SK-N-SH treated with all-trans-retinoic acid at 6 μM for 48 hours (cell line): ENCODE measurements around the gene ARID1B.

Experiments
- ATAC-seq: fragments of 200-7000 bp; cut with Tn5 transposase; 3 replicates; pipeline ENCODE4 v1.9.1; 2020; ENCODE audit warnings: mild to moderate bottlenecking, moderate library complexity
- BACH2 ChIP-seq: fragments of 250-450 bp; sonication (Bioruptor Pico); IDR thresholded peaks from 2 replicates; pipeline ENCODE4 v1.9.0; 2021; ENCODE audit warnings: mild to moderate bottlenecking, borderline replicate concordance
- CSDC2 ChIP-seq: fragments of 250-450 bp; sonication (Bioruptor Pico); IDR thresholded peaks from 2 replicates; pipeline ENCODE4 v1.5.0; 2020; ENCODE audit warnings: mild to moderate bottlenecking, moderate library complexity
- ESRRG ChIP-seq: fragments of 250-450 bp; sonication (Bioruptor Pico); IDR thresholded peaks from 2 replicates; pipeline ENCODE4 v1.6.1; 2021; ENCODE audit warnings: mild to moderate bottlenecking
- GLIS3 ChIP-seq: fragments of 250-450 bp; sonication (Bioruptor Pico); IDR thresholded peaks from 2 replicates; pipeline ENCODE4 v1.5.0; 2020; ENCODE audit warnings: mild to moderate bottlenecking, moderate library complexity
- OSR1 ChIP-seq: fragments of 250-450 bp; sonication (Bioruptor Pico); IDR thresholded peaks from 2 replicates; pipeline ENCODE4 v1.8.0; 2022; ENCODE audit warnings: moderate library complexity, mild to moderate bottlenecking, inconsistent platforms
- PPARA ChIP-seq: fragments of 250-450 bp; sonication (Bioruptor Pico); IDR thresholded peaks from 2 replicates; pipeline ENCODE4 v1.5.0; 2020; ENCODE audit warnings: mild to moderate bottlenecking, borderline replicate concordance
- RARB ChIP-seq: fragments of 250-450 bp; sonication (Bioruptor Pico); IDR thresholded peaks from 2 replicates; pipeline ENCODE4 v1.8.0; 2021; ENCODE audit warnings: mild to moderate bottlenecking, moderate library complexity
- SNAI2 ChIP-seq: fragments of 250-450 bp; sonication (Bioruptor Pico); IDR thresholded peaks from 2 replicates; pipeline ENCODE4 v1.5.0; 2020; ENCODE audit warnings: mild to moderate bottlenecking, moderate library complexity
- TCF4 ChIP-seq: fragments of 250-450 bp; sonication (Bioruptor Pico); IDR thresholded peaks from 2 replicates; pipeline ENCODE4 v1.8.0; 2021; ENCODE audit warnings: mild to moderate bottlenecking, moderate library complexity, borderline replicate concordance
- ZC3H10 ChIP-seq: fragments of 250-450 bp; sonication (Bioruptor Pico); IDR thresholded peaks from 2 replicates; pipeline ENCODE4 v1.5.1; 2021; ENCODE audit warnings: mild to moderate bottlenecking, moderate library complexity
- ZFP3 ChIP-seq: fragments of 250-450 bp; sonication (Bioruptor Pico); IDR thresholded peaks from 2 replicates; pipeline ENCODE4 v1.5.0; 2020; ENCODE audit warnings: mild to moderate bottlenecking, moderate library complexity
- ZFP30 ChIP-seq: fragments of 450-650 bp; formaldehyde crosslinking; IDR thresholded peaks from 2 replicates; pipeline ENCODE4 v1.5.0; 2022; ENCODE audit warnings: mild to moderate bottlenecking, moderate library complexity
- ZNF565 ChIP-seq: fragments of 450-650 bp; formaldehyde crosslinking; conservative IDR thresholded peaks from 2 replicates; pipeline ENCODE4 v1.5.0; 2020; ENCODE audit warnings: low read depth, mild to moderate bottlenecking, moderate library complexity
- ZNF70 ChIP-seq: fragments of 450-650 bp; formaldehyde crosslinking; IDR thresholded peaks from 2 replicates; pipeline ENCODE4 v1.5.0; 2020; ENCODE audit warnings: mild to moderate bottlenecking, moderate library complexity
- ZNF8 ChIP-seq: fragments of 450-650 bp; formaldehyde crosslinking; IDR thresholded peaks from 2 replicates; pipeline ENCODE4 v1.5.0; 2020; ENCODE audit warnings: mild to moderate bottlenecking, moderate library complexity
- TF ChIP-seq, protein P1 (sequence below): fragments of 250-450 bp; sonication (Bioruptor Pico); IDR thresholded peaks from 2 replicates; pipeline ENCODE4 v1.5.1; 2020; ENCODE audit warnings: low read depth, mild to moderate bottlenecking, moderate library complexity
- TF ChIP-seq, protein P2 (sequence below): fragments of 250-450 bp; sonication (Bioruptor Pico); IDR thresholded peaks from 2 replicates; pipeline ENCODE4 v1.5.0; 2020; ENCODE audit warnings: mild to moderate bottlenecking, moderate library complexity
- TF ChIP-seq, protein P3 (sequence below): fragments of 250-450 bp; sonication (Bioruptor Pico); IDR thresholded peaks from 2 replicates; pipeline ENCODE4 v1.8.0; 2021; ENCODE audit warnings: low read depth, mild to moderate bottlenecking, moderate library complexity, borderline replicate concordance
- TF ChIP-seq, protein P4 (sequence below): fragments of 250-450 bp; sonication (Bioruptor Pico); IDR thresholded peaks from 2 replicates; pipeline ENCODE4 v1.5.1; 2021; ENCODE audit warnings: mild to moderate bottlenecking, moderate library complexity
- TF ChIP-seq, protein P5 (sequence below): fragments of 250-450 bp; sonication (Bioruptor Pico); IDR thresholded peaks from 2 replicates; pipeline ENCODE4 v1.8.0; 2020; ENCODE audit warnings: mild to moderate bottlenecking, moderate library complexity, borderline replicate concordance

ARID1B gene

DNA sequence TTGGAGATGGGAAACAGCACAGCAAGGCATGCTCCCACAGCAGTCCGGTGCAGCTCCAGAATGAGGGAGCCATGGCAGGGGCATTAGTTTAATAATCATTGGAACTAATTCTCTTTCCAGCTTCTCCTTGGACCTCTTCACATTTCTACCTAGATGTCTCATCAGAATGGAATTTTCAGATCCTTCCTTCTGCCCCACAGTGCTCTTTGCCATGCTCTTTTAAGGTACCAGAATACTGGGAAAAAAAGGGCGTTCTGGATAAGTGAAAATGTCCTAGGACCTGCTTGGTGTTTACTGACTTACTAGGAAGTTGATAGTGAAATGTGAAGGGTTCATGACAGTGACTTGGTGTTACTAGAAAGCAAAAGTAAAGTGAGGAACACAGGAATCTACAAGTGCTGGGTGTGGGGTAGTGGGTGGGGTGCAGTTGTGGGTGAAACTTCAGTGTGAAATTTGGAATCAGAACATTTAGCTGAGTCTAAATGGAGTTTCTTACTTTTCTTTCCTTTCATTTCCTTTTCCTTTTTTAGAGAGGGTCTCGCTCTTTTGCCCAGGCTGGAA, 207.1 kb downstream of the ARID1B start:
- ATAC-seq, result no peak
- TF ChIP-seq TCF4 (no peak), CSDC2 (CRISPR knock-in tag) (no peak), ZNF565 (CRISPR knock-in tag) (no peak), ZFP30 (CRISPR knock-in tag) (no peak), ZC3H10 (no peak), OSR1 (CRISPR knock-in tag) (no peak), BACH2 (no peak)
- TF ChIP-seq, protein P1, sequence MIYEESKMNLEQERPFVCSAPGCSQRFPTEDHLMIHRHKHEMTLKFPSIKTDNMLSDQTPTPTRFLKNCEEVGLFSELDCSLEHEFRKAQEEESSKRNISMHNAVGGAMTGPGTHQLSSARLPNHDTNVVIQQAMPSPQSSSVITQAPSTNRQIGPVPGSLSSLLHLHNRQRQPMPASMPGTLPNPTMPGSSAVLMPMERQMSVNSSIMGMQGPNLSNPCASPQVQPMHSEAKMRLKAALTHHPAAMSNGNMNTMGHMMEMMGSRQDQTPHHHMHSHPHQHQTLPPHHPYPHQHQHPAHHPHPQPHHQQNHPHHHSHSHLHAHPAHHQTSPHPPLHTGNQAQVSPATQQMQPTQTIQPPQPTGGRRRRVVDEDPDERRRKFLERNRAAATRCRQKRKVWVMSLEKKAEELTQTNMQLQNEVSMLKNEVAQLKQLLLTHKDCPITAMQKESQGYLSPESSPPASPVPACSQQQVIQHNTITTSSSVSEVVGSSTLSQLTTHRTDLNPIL (CRISPR knock-in tag), result no peak

DNA sequence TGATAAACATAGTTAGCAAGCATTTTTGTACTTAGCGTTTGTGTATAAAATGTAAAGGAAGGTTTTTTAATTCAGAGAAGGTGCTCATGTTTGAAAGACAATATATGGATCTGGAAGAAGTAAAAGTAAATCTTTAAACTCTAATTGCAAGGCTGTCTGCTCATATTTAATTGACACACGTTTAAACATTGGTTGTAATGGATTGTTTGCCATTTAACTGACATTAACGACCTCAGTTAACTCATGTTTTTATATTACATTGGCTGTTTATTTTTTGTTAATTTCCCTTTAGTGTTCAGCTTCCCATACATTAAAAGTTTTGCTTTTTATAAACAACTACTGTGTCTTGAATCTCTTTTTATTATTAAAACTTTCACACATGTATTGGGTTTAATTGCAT, 208.1 kb downstream of the ARID1B start:
- ATAC-seq, result no peak
- TF ChIP-seq, protein P2, sequence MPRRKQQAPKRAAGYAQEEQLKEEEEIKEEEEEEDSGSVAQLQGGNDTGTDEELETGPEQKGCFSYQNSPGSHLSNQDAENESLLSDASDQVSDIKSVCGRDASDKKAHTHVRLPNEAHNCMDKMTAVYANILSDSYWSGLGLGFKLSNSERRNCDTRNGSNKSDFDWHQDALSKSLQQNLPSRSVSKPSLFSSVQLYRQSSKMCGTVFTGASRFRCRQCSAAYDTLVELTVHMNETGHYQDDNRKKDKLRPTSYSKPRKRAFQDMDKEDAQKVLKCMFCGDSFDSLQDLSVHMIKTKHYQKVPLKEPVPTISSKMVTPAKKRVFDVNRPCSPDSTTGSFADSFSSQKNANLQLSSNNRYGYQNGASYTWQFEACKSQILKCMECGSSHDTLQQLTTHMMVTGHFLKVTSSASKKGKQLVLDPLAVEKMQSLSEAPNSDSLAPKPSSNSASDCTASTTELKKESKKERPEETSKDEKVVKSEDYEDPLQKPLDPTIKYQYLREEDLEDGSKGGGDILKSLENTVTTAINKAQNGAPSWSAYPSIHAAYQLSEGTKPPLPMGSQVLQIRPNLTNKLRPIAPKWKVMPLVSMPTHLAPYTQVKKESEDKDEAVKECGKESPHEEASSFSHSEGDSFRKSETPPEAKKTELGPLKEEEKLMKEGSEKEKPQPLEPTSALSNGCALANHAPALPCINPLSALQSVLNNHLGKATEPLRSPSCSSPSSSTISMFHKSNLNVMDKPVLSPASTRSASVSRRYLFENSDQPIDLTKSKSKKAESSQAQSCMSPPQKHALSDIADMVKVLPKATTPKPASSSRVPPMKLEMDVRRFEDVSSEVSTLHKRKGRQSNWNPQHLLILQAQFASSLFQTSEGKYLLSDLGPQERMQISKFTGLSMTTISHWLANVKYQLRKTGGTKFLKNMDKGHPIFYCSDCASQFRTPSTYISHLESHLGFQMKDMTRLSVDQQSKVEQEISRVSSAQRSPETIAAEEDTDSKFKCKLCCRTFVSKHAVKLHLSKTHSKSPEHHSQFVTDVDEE (CRISPR knock-in tag), result no peak
- no peak for TF ChIP-seq CSDC2 (CRISPR knock-in tag)
- TF ChIP-seq ZFP3 (CRISPR knock-in tag), result no peak
- no peak for TF ChIP-seq PPARA
- TF ChIP-seq, protein P3, sequence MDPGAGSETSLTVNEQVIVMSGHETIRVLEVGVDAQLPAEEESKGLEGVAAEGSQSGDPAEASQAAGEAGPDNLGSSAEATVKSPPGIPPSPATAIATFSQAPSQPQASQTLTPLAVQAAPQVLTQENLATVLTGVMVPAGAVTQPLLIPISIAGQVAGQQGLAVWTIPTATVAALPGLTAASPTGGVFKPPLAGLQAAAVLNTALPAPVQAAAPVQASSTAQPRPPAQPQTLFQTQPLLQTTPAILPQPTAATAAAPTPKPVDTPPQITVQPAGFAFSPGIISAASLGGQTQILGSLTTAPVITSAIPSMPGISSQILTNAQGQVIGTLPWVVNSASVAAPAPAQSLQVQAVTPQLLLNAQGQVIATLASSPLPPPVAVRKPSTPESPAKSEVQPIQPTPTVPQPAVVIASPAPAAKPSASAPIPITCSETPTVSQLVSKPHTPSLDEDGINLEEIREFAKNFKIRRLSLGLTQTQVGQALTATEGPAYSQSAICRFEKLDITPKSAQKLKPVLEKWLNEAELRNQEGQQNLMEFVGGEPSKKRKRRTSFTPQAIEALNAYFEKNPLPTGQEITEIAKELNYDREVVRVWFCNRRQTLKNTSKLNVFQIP (CRISPR knock-in tag), result no peak
- TF ChIP-seq ZNF70, result no peak
- no peak for TF ChIP-seq RARB (CRISPR knock-in tag)
- TF ChIP-seq ZNF565 (CRISPR knock-in tag), result no peak
- TF ChIP-seq, all 23 proteins: peak for 0

DNA sequence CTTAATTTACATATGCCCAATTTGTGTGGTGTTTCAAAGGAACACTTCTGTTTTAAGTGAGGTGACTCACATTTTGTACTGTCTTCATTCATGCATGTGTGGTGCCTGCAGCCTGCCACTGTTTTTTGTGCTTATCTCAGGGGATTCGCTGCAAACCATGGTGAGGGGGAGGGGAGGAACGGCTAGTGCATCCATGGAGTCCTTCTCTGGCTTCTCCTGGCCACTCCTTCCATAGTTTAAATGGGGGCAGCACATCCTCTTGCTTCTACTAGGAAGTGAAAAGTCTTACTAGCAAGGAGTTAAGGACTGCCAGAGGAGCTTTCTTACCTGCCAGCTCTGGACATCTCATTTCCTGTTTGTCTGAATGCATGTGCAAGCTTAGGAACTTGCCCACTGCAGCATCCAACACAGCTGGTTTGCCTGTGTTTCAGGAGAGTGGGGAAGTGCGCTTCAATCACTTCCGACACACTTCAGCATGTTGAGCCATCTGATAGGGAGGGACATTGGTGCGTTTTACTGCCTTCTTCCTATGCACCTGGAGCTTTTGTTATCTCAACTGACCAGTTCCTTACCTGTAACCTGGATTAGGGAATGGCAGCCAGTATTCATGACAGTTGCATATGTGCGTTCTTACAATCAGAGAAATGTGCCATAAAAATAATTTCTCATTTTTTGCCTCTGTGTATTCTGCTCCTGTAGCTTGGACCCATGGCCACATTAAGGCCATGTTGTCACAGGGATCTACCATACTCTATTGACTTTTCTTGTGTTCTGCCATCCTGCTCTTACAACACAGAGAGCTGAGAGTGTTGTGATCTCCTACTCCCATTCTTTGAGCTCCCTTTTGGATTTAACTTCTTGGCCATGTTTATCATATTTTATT, 211.3 kb downstream of the ARID1B start:
- ATAC-seq, result no peak
- TF ChIP-seq, protein P4, sequence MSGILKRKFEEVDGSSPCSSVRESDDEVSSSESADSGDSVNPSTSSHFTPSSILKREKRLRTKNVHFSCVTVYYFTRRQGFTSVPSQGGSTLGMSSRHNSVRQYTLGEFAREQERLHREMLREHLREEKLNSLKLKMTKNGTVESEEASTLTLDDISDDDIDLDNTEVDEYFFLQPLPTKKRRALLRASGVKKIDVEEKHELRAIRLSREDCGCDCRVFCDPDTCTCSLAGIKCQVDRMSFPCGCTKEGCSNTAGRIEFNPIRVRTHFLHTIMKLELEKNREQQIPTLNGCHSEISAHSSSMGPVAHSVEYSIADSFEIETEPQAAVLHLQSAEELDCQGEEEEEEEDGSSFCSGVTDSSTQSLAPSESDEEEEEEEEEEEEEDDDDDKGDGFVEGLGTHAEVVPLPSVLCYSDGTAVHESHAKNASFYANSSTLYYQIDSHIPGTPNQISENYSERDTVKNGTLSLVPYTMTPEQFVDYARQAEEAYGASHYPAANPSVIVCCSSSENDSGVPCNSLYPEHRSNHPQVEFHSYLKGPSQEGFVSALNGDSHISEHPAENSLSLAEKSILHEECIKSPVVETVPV (CRISPR knock-in tag), result no peak
- TF ChIP-seq, protein P2 (CRISPR knock-in tag), result no peak
- no peak for TF ChIP-seq RARB (CRISPR knock-in tag)
- TF ChIP-seq ZFP3 (CRISPR knock-in tag), result no peak
- no peak for TF ChIP-seq ZFP30 (CRISPR knock-in tag)
- no peak for TF ChIP-seq OSR1 (CRISPR knock-in tag)
- no peak for TF ChIP-seq ZNF70
- TF ChIP-seq, protein P5, sequence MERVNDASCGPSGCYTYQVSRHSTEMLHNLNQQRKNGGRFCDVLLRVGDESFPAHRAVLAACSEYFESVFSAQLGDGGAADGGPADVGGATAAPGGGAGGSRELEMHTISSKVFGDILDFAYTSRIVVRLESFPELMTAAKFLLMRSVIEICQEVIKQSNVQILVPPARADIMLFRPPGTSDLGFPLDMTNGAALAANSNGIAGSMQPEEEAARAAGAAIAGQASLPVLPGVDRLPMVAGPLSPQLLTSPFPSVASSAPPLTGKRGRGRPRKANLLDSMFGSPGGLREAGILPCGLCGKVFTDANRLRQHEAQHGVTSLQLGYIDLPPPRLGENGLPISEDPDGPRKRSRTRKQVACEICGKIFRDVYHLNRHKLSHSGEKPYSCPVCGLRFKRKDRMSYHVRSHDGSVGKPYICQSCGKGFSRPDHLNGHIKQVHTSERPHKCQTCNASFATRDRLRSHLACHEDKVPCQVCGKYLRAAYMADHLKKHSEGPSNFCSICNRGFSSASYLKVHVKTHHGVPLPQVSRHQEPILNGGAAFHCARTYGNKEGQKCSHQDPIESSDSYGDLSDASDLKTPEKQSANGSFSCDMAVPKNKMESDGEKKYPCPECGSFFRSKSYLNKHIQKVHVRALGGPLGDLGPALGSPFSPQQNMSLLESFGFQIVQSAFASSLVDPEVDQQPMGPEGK, result no peak
- TF ChIP-seq ZC3H10, result no peak
- no peak for TF ChIP-seq ESRRG (CRISPR knock-in tag)
- TF ChIP-seq CSDC2 (CRISPR knock-in tag), result no peak
- TF ChIP-seq, protein P1 (CRISPR knock-in tag), result no peak
- TF ChIP-seq TCF4, result no peak
- TF ChIP-seq GLIS3, result no peak
- TF ChIP-seq, protein P3 (CRISPR knock-in tag), result no peak
- TF ChIP-seq SNAI2 (CRISPR knock-in tag), result no peak
- no peak for TF ChIP-seq ZNF565 (CRISPR knock-in tag)
- no peak for TF ChIP-seq ZNF8 (CRISPR knock-in tag)
